Measurements from ENCODE around the gene BBOF1.
"Not testable (repeated sequence)": the region's sequence is repeated elsewhere in the genome, so short reads cannot be mapped to it uniquely, and the experiment has no call there.

The BBOF1 gene

GRCh38 chr14:73995977-73996378 lies 23.2 kb upstream of the BBOF1 start:
- DNase-seq (ENCODE audit: low spot score), result no peak
- in situ Hi-C loops (cut with MboI; ENCODE audit: low pct_unique_long_range_greater_than_20kb, low sequenced_read_pairs, unreplicated experiment), result no loop called here
- no peak for TF ChIP-seq CTCF (IDR thresholded peaks at IDR 0.05; ENCODE audit: extremely low read depth, insufficient read depth, missing control alignments)

GRCh38 chr14:73996731-73997107 lies 22.4 kb upstream of the BBOF1 start:
- in situ Hi-C loops (cut with MboI; ENCODE audit: low pct_unique_long_range_greater_than_20kb, low sequenced_read_pairs, unreplicated experiment), result no loop called here

GRCh38 chr14:73997108-73997943 lies 21.8 kb upstream of the BBOF1 start:
- in situ Hi-C loops (cut with MboI; ENCODE audit: low pct_unique_long_range_greater_than_20kb, low sequenced_read_pairs, unreplicated experiment), result no loop called here
- DNase-seq (ENCODE audit: low spot score), result no peak
- no peak for TF ChIP-seq CTCF (IDR thresholded peaks at IDR 0.05; ENCODE audit: extremely low read depth, insufficient read depth, missing control alignments)

More at GRCh38 chr14:73996731-73997107, 22.4 kb upstream of the BBOF1 start:
- DNase-seq (ENCODE audit: low spot score), result no peak
- TF ChIP-seq CTCF (IDR thresholded peaks at IDR 0.05; ENCODE audit: extremely low read depth, insufficient read depth, missing control alignments), result no peak

GRCh38 chr14:73997944-73998447 lies 21.2 kb upstream of the BBOF1 start:
- in situ Hi-C loops (cut with MboI; ENCODE audit: low pct_unique_long_range_greater_than_20kb, low sequenced_read_pairs, unreplicated experiment), result no loop called here
- no peak for TF ChIP-seq CTCF (IDR thresholded peaks at IDR 0.05; ENCODE audit: extremely low read depth, insufficient read depth, missing control alignments)
- no peak for DNase-seq (ENCODE audit: low spot score)

GRCh38 chr14:73998726-73999125 lies 20.4 kb upstream of the BBOF1 start:
- no peak for DNase-seq (ENCODE audit: low spot score)
- TF ChIP-seq CTCF (IDR thresholded peaks at IDR 0.05; ENCODE audit: extremely low read depth, insufficient read depth, missing control alignments), result no peak
- in situ Hi-C loops (cut with MboI; ENCODE audit: low pct_unique_long_range_greater_than_20kb, low sequenced_read_pairs, unreplicated experiment), result no loop called here

- in situ Hi-C loops (cut with MboI; ENCODE audit: low pct_unique_long_range_greater_than_20kb, low sequenced_read_pairs, unreplicated experiment), result loop anchor here (25.0 kb wide), 1 partner anchor 493 kb away; no protein-coding TSS in a partner anchor
These were observed 13.5 kb upstream of the BBOF1 start for GRCh38 chr14:74005664-74006063.

GRCh38 chr14:74008843-74009499 lies 10.2 kb upstream of the BBOF1 start:
- in situ Hi-C loops (cut with MboI; ENCODE audit: low pct_unique_long_range_greater_than_20kb, low sequenced_read_pairs, unreplicated experiment), result loop anchor here (25.0 kb wide), 1 partner anchor 497 kb away; no protein-coding TSS in a partner anchor
- no peak for DNase-seq (ENCODE audit: low spot score)
- no peak for TF ChIP-seq CTCF (IDR thresholded peaks at IDR 0.05; ENCODE audit: extremely low read depth, insufficient read depth, missing control alignments)

More at GRCh38 chr14:74005664-74006063, 13.5 kb upstream of the BBOF1 start:
- DNase-seq (ENCODE audit: low spot score), result not testable (repeated sequence)

Measured in GM13977 (cell line).